K562 (cell line): ENCODE measurements around the gene LEAP2. TPM values are rescaled to one million over a fixed set of nuclear protein-coding genes. Genes with fewer than 3 reads are reported as not detected.
A peak's percentile ranks its signal among the peaks of the same experiment; 100 is the strongest.

ENCODE experiments used
- DDX20 ChIP-seq: fragments of 450-650 bp; IDR thresholded peaks from 2 replicates; pipeline ENCODE4 v1.6.1; 2016; ENCODE audit warnings: missing genetic modification characterization, low read depth, mild to moderate bottlenecking, missing compliant biosample characterization, moderate library complexity
- FOXP4 ChIP-seq: sonication (generic); formaldehyde crosslinking; IDR thresholded peaks from 2 replicates; pipeline ENCODE4 v1.8.0; 2022; ENCODE audit warnings: mild to moderate bottlenecking, missing genetic modification reagents, borderline replicate concordance
- L3MBTL2 ChIP-seq: fragments of 450-650 bp; IDR thresholded peaks from 2 replicates; pipeline ENCODE4 v1.6.1; 2016; ENCODE audit warnings: mild to moderate bottlenecking, moderate library complexity
- MXI1 ChIP-seq: IDR thresholded peaks from 2 replicates; pipeline ENCODE4 v1.6.1; 2011; ENCODE audit warnings: low read depth, mild to moderate bottlenecking, improper control_type of control experiment, low read length
- NFXL1 ChIP-seq: fragments of 450-650 bp; formaldehyde crosslinking; IDR thresholded peaks from 2 replicates; pipeline ENCODE4 v1.4.0; 2021; ENCODE audit warnings: mild to moderate bottlenecking
- PHB2 ChIP-seq: fragments of 450-650 bp; IDR thresholded peaks from 2 replicates; pipeline ENCODE4 v1.6.1; 2017; ENCODE audit warnings: low read depth
- RBM22 ChIP-seq: fragments of 200-400 bp; formaldehyde crosslinking; IDR thresholded peaks from 2 replicates; pipeline ENCODE4 v1.6.1; 2018; ENCODE audit warnings: low read length, low read depth; ENCODE audit not compliant: poor library complexity, severe bottlenecking
- RFX5 ChIP-seq: IDR thresholded peaks from 2 replicates; pipeline ENCODE4 v1.6.1; 2011; ENCODE audit warnings: low read depth, mild to moderate bottlenecking, improper control_type of control experiment, low read length
- RUNX1 ChIP-seq: sonication (generic); IDR thresholded peaks from 2 replicates; pipeline ENCODE4 v1.6.1; 2016; ENCODE audit warnings: antibody characterized with exemption, low read depth
- ZC3H11A ChIP-seq: IDR thresholded peaks from 2 replicates; pipeline ENCODE4 v1.6.1; 2012; ENCODE audit warnings: low read depth, low read length, improper control_type of control experiment
- ZC3H4 ChIP-seq: sonication (generic); formaldehyde crosslinking; IDR thresholded peaks from 2 replicates; pipeline ENCODE4 v1.9.0; 2021; ENCODE audit warnings: missing genetic modification reagents, borderline replicate concordance
- ZEB2 ChIP-seq: fragments of 450-650 bp; IDR thresholded peaks from 2 replicates; pipeline ENCODE4 v1.6.1; 2016
- ZNF133 ChIP-seq: fragments of 250-450 bp; sonication (Bioruptor Pico); IDR thresholded peaks from 2 replicates; pipeline ENCODE4 v1.4.0; 2020; ENCODE audit warnings: mild to moderate bottlenecking
- ZNF174 ChIP-seq: fragments of 250-450 bp; sonication (Bioruptor Pico); IDR thresholded peaks from 2 replicates; pipeline ENCODE4 v1.4.0; 2020; ENCODE audit warnings: mild to moderate bottlenecking
- ZNF23 ChIP-seq: fragments of 250-450 bp; sonication (Bioruptor Pico); IDR thresholded peaks from 2 replicates; pipeline ENCODE4 v1.4.0; 2020; ENCODE audit warnings: mild to moderate bottlenecking
- ZNF274 ChIP-seq: IDR thresholded peaks from 2 replicates; pipeline ENCODE4 v1.6.1; 2011; ENCODE audit warnings: low read depth, mild to moderate bottlenecking, low read length, moderate library complexity, borderline replicate concordance
- ZNF316 ChIP-seq: fragments of 450-650 bp; IDR thresholded peaks from 2 replicates; pipeline ENCODE4 v1.6.1; 2016
- ZNF408 ChIP-seq: fragments of 250-450 bp; sonication (Bioruptor Pico); IDR thresholded peaks from 2 replicates; pipeline ENCODE4 v1.4.0; 2020; ENCODE audit warnings: low read depth, mild to moderate bottlenecking, moderate library complexity
- ZNF699 ChIP-seq: fragments of 250-450 bp; sonication (Bioruptor Pico); IDR thresholded peaks from 2 replicates; pipeline ENCODE4 v1.8.0; 2021; ENCODE audit warnings: mild to moderate bottlenecking, moderate library complexity; ENCODE audit not compliant: insufficient replicate concordance
- ZNF79 ChIP-seq: fragments of 250-450 bp; sonication (Bioruptor Pico); IDR thresholded peaks from 2 replicates; pipeline ENCODE4 v1.4.0; 2020; ENCODE audit warnings: low read depth, mild to moderate bottlenecking, moderate library complexity
- polyA plus RNA-seq, 8 experiments: library from polyadenylated mRNA; depleted of rRNA in 4 of 8; stranded (reverse) in 5 of 8; unstranded in 3 of 8; fragments of >200 nt; fragmentation: Nextera tagmentation in 2 of 8; fragmentation: Illumina TruSeq in 1 of 8; extraction: Ambion mirVana in 2 of 8; extraction: Trizol in 1 of 8; gene quantifications; 2 replicates each; pipeline versions ENCODE4 v1.2.1 to v1.2.3, GENCODE V29; 2011 to 2014; ENCODE audit warnings: inconsistent platforms in 1 of 8, missing spikeins in 1 of 8
- total RNA-seq, 7 experiments: library from RNA; depleted of rRNA in 6 of 7; stranded (reverse); fragments of >200 nt in 6 of 7; fragmentation: Illumina TruSeq in 2 of 7; extraction: Trizol in 2 of 7; gene quantifications; 2 replicates each; pipeline versions ENCODE4 v1.2.1 to v1.2.3, GENCODE V29; 2011 to 2021; ENCODE audit warnings: low replicate concordance in 1 of 7
- TF ChIP-seq, protein P1 (sequence below): fragments of 250-450 bp; sonication (Bioruptor Pico); IDR thresholded peaks from 2 replicates; pipeline ENCODE4 v1.4.0; 2020
- TF ChIP-seq, protein P2 (sequence below): fragments of 450-650 bp; IDR thresholded peaks from 2 replicates; pipeline ENCODE4 v1.6.1; 2016; ENCODE audit warnings: low read depth, mild to moderate bottlenecking, moderate library complexity
- TF ChIP-seq, protein P3 (sequence below): fragments of 250-450 bp; sonication (Bioruptor Pico); IDR thresholded peaks from 2 replicates; pipeline ENCODE4 v1.4.0; 2020; ENCODE audit warnings: mild to moderate bottlenecking, moderate library complexity
- TF ChIP-seq, protein P4 (sequence below): fragments of 450-650 bp; IDR thresholded peaks from 2 replicates; pipeline ENCODE4 v1.6.1; 2016; ENCODE audit warnings: missing biosample characterization, missing genetic modification characterization

The LEAP2 gene
- total and polyA plus RNA-seq, 9 of the 15 experiments (the other 6 are each of a cell fraction or from before 2014, with no cell fraction given) = 1.1 to 5.6 (median 2.5) TPM

- TF ChIP-seq, protein P1, sequence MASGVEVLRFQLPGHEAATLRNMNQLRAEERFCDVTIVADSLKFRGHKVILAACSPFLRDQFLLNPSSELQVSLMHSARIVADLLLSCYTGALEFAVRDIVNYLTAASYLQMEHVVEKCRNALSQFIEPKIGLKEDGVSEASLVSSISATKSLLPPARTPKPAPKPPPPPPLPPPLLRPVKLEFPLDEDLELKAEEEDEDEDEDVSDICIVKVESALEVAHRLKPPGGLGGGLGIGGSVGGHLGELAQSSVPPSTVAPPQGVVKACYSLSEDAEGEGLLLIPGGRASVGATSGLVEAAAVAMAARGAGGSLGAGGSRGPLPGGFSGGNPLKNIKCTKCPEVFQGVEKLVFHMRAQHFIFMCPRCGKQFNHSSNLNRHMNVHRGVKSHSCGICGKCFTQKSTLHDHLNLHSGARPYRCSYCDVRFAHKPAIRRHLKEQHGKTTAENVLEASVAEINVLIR = no peak; the same call in 1 of the 2 replicates
- no peak for TF ChIP-seq ZC3H11A
- no peak for TF ChIP-seq MXI1
- TF ChIP-seq DDX20 (tag) = no peak
- TF ChIP-seq, protein P2, sequence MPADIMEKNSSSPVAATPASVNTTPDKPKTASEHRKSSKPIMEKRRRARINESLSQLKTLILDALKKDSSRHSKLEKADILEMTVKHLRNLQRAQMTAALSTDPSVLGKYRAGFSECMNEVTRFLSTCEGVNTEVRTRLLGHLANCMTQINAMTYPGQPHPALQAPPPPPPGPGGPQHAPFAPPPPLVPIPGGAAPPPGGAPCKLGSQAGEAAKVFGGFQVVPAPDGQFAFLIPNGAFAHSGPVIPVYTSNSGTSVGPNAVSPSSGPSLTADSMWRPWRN = no peak
- TF ChIP-seq, protein P3, sequence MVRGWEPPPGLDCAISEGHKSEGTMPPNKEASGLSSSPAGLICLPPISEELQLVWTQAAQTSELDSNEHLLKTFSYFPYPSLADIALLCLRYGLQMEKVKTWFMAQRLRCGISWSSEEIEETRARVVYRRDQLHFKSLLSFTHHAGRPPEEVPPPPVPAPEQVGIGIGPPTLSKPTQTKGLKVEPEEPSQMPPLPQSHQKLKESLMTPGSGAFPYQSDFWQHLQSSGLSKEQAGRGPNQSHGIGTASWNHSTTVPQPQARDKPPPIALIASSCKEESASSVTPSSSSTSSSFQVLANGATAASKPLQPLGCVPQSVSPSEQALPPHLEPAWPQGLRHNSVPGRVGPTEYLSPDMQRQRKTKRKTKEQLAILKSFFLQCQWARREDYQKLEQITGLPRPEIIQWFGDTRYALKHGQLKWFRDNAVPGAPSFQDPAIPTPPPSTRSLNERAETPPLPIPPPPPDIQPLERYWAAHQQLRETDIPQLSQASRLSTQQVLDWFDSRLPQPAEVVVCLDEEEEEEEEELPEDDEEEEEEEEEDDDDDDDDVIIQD (CRISPR knock-in tag) = no peak
- no peak for TF ChIP-seq NFXL1 (CRISPR knock-in tag)
- no peak for TF ChIP-seq ZNF174 (CRISPR knock-in tag)
- TF ChIP-seq ZNF23 (CRISPR knock-in tag) = no peak
- TF ChIP-seq ZEB2 = no peak
- TF ChIP-seq PHB2 = no peak
- TF ChIP-seq ZNF274 = no peak
- no peak for TF ChIP-seq ZNF699 (CRISPR knock-in tag)
- TF ChIP-seq L3MBTL2 = peak; percentile 90
- TF ChIP-seq FOXP4 (CRISPR knock-in tag) = no peak; the same call in 1 of the 2 replicates
- TF ChIP-seq, protein P4, sequence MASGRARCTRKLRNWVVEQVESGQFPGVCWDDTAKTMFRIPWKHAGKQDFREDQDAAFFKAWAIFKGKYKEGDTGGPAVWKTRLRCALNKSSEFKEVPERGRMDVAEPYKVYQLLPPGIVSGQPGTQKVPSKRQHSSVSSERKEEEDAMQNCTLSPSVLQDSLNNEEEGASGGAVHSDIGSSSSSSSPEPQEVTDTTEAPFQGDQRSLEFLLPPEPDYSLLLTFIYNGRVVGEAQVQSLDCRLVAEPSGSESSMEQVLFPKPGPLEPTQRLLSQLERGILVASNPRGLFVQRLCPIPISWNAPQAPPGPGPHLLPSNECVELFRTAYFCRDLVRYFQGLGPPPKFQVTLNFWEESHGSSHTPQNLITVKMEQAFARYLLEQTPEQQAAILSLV (tag) = 0 out of 2 replicates have a peak, but pooled peaks have one; percentile 15
- TF ChIP-seq ZNF316 = no peak
- no peak for TF ChIP-seq ZNF133
- TF ChIP-seq ZNF408 (CRISPR knock-in tag) = no peak
- no peak for TF ChIP-seq RFX5
- TF ChIP-seq RUNX1 = no peak
- no peak for TF ChIP-seq RBM22
- TF ChIP-seq ZNF79 (CRISPR knock-in tag) = no peak
- TF ChIP-seq ZC3H4 = no peak
Observed at GRCh38 chr5:132830436-132831094, 42.9 kb upstream of the LEAP2 start, which contains the start of gene SHROOM1 (continued).
